T-helper 1 cell treated with Interleukin-12 subunit alpha and Interleukin-12 subunit beta and Interleukin-4 antibody, amounts not matched to agents 30 μg/mL and 1 μg/mL, for 36 hours (primary cell): ENCODE measurements around the gene ZCCHC24.

Experiments
- H3K27ac Mint-ChIP-seq: one replicate; pipeline ENCODE4 v1.8.0; 2021; ENCODE audit warnings: mild to moderate bottlenecking, mixed read lengths
- H3K27me3 Mint-ChIP-seq: one replicate; pipeline ENCODE4 v1.8.0; 2021; ENCODE audit warnings: low read depth, mixed read lengths
- H3K36me3 Mint-ChIP-seq: one replicate; pipeline ENCODE4 v1.8.0; 2021; ENCODE audit warnings: low read depth, mixed read lengths
- H3K4me1 Mint-ChIP-seq: one replicate; pipeline ENCODE4 v1.8.0; 2021; ENCODE audit warnings: low read depth, mixed read lengths
- H3K4me3 Mint-ChIP-seq: one replicate; pipeline ENCODE4 v1.8.0; 2021; ENCODE audit warnings: mild to moderate bottlenecking, moderate library complexity, mixed read lengths
- H3K9me3 Mint-ChIP-seq: one replicate; pipeline ENCODE4 v1.8.0; 2021; ENCODE audit warnings: mixed read lengths

ZCCHC24 gene

GRCh38 chr10:79359816-79360498 is 85.5 kb downstream of the ZCCHC24 start:
- Mint-ChIP-seq H3K36me3 (peaks cover 28% of the 10 kb centered on the region), H3K9me3 (peaks cover 4% of the 10 kb centered on the region), H3K4me1 (peaks cover 27% of the 10 kb centered on the region), H3K27ac (no peak overlapping the region), H3K27me3 (peaks cover 30% of the 10 kb centered on the region), H3K4me3 (no peak overlapping the region)

GRCh38 chr10:79358811-79359210 is 86.6 kb downstream of the ZCCHC24 start:
- Mint-ChIP-seq H3K4me3 (no peak overlapping the region), H3K27me3 (peaks cover 18% of the 10 kb centered on the region), H3K9me3 (no peaks in the 10 kb centered on the region), H3K4me1 (peaks cover 35% of the 10 kb centered on the region), H3K27ac (no peak overlapping the region), H3K36me3 (peaks cover 39% of the 10 kb centered on the region)

- Mint-ChIP-seq H3K36me3 (peaks cover 47% of the 10 kb centered on the region), H3K4me3 (no peak overlapping the region), H3K27me3 (peaks cover 13% of the 10 kb centered on the region), H3K27ac (no peak overlapping the region), H3K9me3 (no peaks in the 10 kb centered on the region), H3K4me1 (peaks cover 43% of the 10 kb centered on the region)
These were observed 88.2 kb downstream of the ZCCHC24 start for GRCh38 chr10:79357180-79357579.

- Mint-ChIP-seq H3K4me3 (no peak overlapping the region), H3K4me1 (peaks cover 38% of the 10 kb centered on the region), H3K27me3 (peaks cover 4% of the 10 kb centered on the region), H3K27ac (peak overlapping the region; percentile 39), H3K36me3 (peaks cover 54% of the 10 kb centered on the region), H3K9me3 (no peaks in the 10 kb centered on the region)
These were observed 89.3 kb downstream of the ZCCHC24 start for GRCh38 chr10:79356104-79356503.

- Mint-ChIP-seq H3K4me1 (peaks cover 35% of the 10 kb centered on the region), H3K27me3 (peaks cover under 1% of the 10 kb centered on the region), H3K9me3 (no peaks in the 10 kb centered on the region), H3K36me3 (peaks cover 53% of the 10 kb centered on the region), H3K27ac (no peak overlapping the region), H3K4me3 (no peak overlapping the region)
These were observed 89.9 kb downstream of the ZCCHC24 start for GRCh38 chr10:79355420-79356017.

- peaks cover 41% of the 10 kb centered on the region for H3K4me1 Mint-ChIP-seq
- peaks cover 59% of the 10 kb centered on the region for H3K36me3 Mint-ChIP-seq
- no peaks in the 10 kb centered on the region for H3K27me3 Mint-ChIP-seq
- peak overlapping the region; percentile 55 for H3K27ac Mint-ChIP-seq
- no peak overlapping the region for H3K4me3 Mint-ChIP-seq
- no peaks in the 10 kb centered on the region for H3K9me3 Mint-ChIP-seq
These were observed 90.8 kb downstream of the ZCCHC24 start for GRCh38 chr10:79354615-79355014.

GRCh38 chr10:79354141-79354540 is 91.3 kb downstream of the ZCCHC24 start:
- H3K4me1 Mint-ChIP-seq: peaks cover 44% of the 10 kb centered on the region
- H3K36me3 Mint-ChIP-seq: peaks cover 64% of the 10 kb centered on the region
- peak overlapping the region; percentile 49 for H3K27ac Mint-ChIP-seq
- H3K4me3 Mint-ChIP-seq: no peak overlapping the region
- no peaks in the 10 kb centered on the region for H3K27me3 Mint-ChIP-seq
- H3K9me3 Mint-ChIP-seq: no peaks in the 10 kb centered on the region

GRCh38 chr10:79353726-79354125 is 91.7 kb downstream of the ZCCHC24 start:
- Mint-ChIP-seq H3K9me3 (no peaks in the 10 kb centered on the region), H3K36me3 (peaks cover 68% of the 10 kb centered on the region), H3K27me3 (no peaks in the 10 kb centered on the region), H3K4me1 (peaks cover 48% of the 10 kb centered on the region), H3K4me3 (no peak overlapping the region), H3K27ac (no peak overlapping the region)

GRCh38 chr10:79353000-79353406 is 92.4 kb downstream of the ZCCHC24 start:
- H3K27ac Mint-ChIP-seq: no peak overlapping the region
- H3K27me3 Mint-ChIP-seq: no peaks in the 10 kb centered on the region
- H3K4me3 Mint-ChIP-seq: no peak overlapping the region
- no peaks in the 10 kb centered on the region for H3K9me3 Mint-ChIP-seq
- H3K36me3 Mint-ChIP-seq: peaks cover 73% of the 10 kb centered on the region
- peaks cover 52% of the 10 kb centered on the region for H3K4me1 Mint-ChIP-seq

GRCh38 chr10:79352035-79352877 is 93.2 kb downstream of the ZCCHC24 start:
- H3K4me1 Mint-ChIP-seq: peaks cover 52% of the 10 kb centered on the region

GRCh38 chr10:79351332-79351731 is 94.1 kb downstream of the ZCCHC24 start:
- Mint-ChIP-seq H3K9me3 (no peaks in the 10 kb centered on the region), H3K4me1 (peaks cover 54% of the 10 kb centered on the region), H3K36me3 (peaks cover 72% of the 10 kb centered on the region), H3K27ac (no peak overlapping the region), H3K27me3 (no peaks in the 10 kb centered on the region), H3K4me3 (no peak overlapping the region)

More at GRCh38 chr10:79352035-79352877, 93.2 kb downstream of the ZCCHC24 start:
- Mint-ChIP-seq H3K36me3 (peaks cover 76% of the 10 kb centered on the region), H3K27me3 (no peaks in the 10 kb centered on the region), H3K4me3 (peak overlapping the region; percentile 40), H3K27ac (no peak overlapping the region), H3K9me3 (no peaks in the 10 kb centered on the region)

GRCh38 chr10:79350407-79351154 is 94.8 kb downstream of the ZCCHC24 start:
- Mint-ChIP-seq H3K36me3 (peaks cover 66% of the 10 kb centered on the region), H3K9me3 (no peaks in the 10 kb centered on the region), H3K4me3 (peak overlapping the region; percentile 92), H3K27ac (no peak overlapping the region), H3K4me1 (peaks cover 49% of the 10 kb centered on the region), H3K27me3 (no peaks in the 10 kb centered on the region)

GRCh38 chr10:79349766-79350406 is 95.5 kb downstream of the ZCCHC24 start:
- no peaks in the 10 kb centered on the region for H3K27me3 Mint-ChIP-seq
- peaks cover 48% of the 10 kb centered on the region for H3K4me1 Mint-ChIP-seq
- no peaks in the 10 kb centered on the region for H3K9me3 Mint-ChIP-seq
- peak overlapping the region; percentile 92 for H3K4me3 Mint-ChIP-seq
- peaks cover 59% of the 10 kb centered on the region for H3K36me3 Mint-ChIP-seq
- H3K27ac Mint-ChIP-seq: peak overlapping the region; percentile 94

GRCh38 chr10:79349072-79349491 is 96.3 kb downstream of the ZCCHC24 start:
- Mint-ChIP-seq H3K27ac (peak overlapping the region; percentile 94), H3K27me3 (no peaks in the 10 kb centered on the region), H3K4me1 (peaks cover 50% of the 10 kb centered on the region), H3K9me3 (no peaks in the 10 kb centered on the region), H3K4me3 (peak overlapping the region; percentile 92), H3K36me3 (peaks cover 51% of the 10 kb centered on the region)
